Stomach smooth muscle (tissue), 2 donors: Measurements from ENCODE around the gene SPC24.
"Not testable (repeated sequence)": the region's sequence is repeated elsewhere in the genome, so short reads cannot be mapped to it uniquely, and the experiment has no call there.

Experiments used
- H3K27ac ChIP-seq: one replicate; pipeline ENCODE4 v1.7.0; 2013; ENCODE audit warnings: mild to moderate bottlenecking, low read length, inconsistent platforms
- H3K27me3 ChIP-seq, 2 donors: one replicate each; pipeline ENCODE4 v1.7.0; 2013; ENCODE audit warnings: low read length in 2 of 2; ENCODE audit not compliant: insufficient read depth in 2 of 2, control insufficient read depth in 1 of 2
- H3K36me3 ChIP-seq, 2 donors: one replicate each; pipeline ENCODE4 v1.7.0; 2013; ENCODE audit warnings: low read length in 2 of 2; ENCODE audit not compliant: control insufficient read depth in 2 of 2, insufficient read depth in 2 of 2
- H3K4me1 ChIP-seq: one replicate; pipeline ENCODE4 v1.7.0; 2013; ENCODE audit warnings: low read length; ENCODE audit not compliant: control insufficient read depth, insufficient read depth
- H3K4me3 ChIP-seq, 2 donors: one replicate each; pipeline ENCODE4 v1.7.0; 2013; ENCODE audit warnings: low read length in 2 of 2
- H3K9ac ChIP-seq, 2 donors: one replicate each; pipeline ENCODE4 v1.7.0; 2013; ENCODE audit warnings: low read length in 2 of 2, mild to moderate bottlenecking in 1 of 2
- H3K9me3 ChIP-seq, 2 donors: one replicate each; pipeline ENCODE4 v1.7.0; 2013; ENCODE audit warnings: low read length in 2 of 2; ENCODE audit not compliant: control insufficient read depth in 2 of 2
- donor health status: healthy.
- donor health status: Pancreatic carcinoma.

SPC24 gene

GRCh38 chr19:11140896-11141295 is 14.7 kb downstream of the SPC24 start:
- Histone ChIP-seq H3K4me1 (peaks cover 50% of the 10 kb centered on the region), H3K9me3 (peaks cover 0 to 5% of the 10 kb centered on the region in 2 donors), H3K9ac (no peak overlapping the region), H3K27me3 (no peaks in the 10 kb centered on the region), H3K4me3 (no peak overlapping the region), H3K27ac (no peak overlapping the region), H3K36me3 (no peaks in the 10 kb centered on the region)

DNA sequence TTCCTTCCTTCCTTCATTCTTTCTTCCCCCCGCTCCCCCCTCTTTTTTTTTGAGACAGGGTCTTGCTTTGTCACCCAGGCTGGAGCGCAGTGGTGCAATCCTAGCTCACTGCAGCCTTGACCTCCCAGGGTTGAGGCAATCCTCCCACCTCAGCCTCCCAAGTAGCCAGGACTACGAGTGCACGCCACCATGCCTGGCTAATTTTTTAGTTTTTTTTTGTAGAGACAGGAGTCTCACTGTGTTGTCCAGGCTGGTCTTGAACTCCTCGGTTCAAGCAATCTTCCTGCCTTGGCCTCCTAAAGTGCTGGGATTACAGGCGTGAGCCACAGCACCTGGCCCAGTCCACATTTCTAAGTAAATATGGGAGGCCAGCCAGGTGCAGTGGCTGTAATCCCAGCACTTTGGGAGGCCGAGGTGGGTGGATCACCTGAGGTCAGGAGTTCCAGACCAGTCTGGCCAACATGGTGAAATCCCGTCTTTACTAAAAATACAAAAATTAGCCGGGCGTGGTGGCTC is 15.5 kb downstream of the SPC24 start:
- H3K36me3 ChIP-seq, H3K9me3 ChIP-seq, H3K9ac ChIP-seq, H3K27me3 ChIP-seq, H3K4me3 ChIP-seq: not testable (repeated sequence)
- Histone ChIP-seq H3K27ac (peak overlapping the region; percentile 96), H3K4me1 (peaks cover 50% of the 10 kb centered on the region)

DNA sequence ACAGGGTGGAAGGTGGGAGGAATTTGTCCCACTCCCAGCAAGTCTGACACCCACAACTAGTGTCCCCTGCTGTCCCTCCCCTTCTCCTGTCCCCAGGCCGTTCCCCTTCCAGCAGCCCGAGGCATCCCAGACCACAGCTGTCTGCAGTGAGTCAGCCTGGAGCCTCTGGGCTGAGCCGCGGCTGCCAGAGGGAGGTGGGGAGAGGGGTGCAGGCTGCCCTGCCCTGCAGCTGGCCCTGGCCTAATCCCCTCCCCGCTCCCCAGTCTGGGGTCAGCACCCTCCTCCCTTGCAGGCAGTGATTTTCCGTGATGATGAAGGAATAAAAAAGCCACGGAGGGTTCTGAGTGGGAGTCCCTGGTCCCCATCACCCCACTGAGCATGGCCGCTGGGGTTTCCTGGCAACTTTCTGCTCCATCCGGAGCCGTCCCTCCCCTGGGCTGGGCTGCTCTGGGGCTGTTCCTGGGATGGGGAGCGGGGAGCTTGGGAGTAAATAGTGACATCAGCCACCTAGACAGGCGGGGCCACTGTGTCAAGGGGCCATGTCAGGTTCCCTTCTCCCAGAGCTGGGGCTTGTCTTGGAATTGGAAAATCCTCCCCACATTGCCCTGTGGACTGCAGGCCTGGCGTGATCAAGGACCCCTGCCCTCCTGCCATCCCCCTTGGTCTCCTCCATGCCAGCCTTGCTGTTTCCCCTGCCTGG is 16.8 kb downstream of the SPC24 start:
- peak overlapping the region; percentile 47 to 75 for H3K9ac ChIP-seq

DNA sequence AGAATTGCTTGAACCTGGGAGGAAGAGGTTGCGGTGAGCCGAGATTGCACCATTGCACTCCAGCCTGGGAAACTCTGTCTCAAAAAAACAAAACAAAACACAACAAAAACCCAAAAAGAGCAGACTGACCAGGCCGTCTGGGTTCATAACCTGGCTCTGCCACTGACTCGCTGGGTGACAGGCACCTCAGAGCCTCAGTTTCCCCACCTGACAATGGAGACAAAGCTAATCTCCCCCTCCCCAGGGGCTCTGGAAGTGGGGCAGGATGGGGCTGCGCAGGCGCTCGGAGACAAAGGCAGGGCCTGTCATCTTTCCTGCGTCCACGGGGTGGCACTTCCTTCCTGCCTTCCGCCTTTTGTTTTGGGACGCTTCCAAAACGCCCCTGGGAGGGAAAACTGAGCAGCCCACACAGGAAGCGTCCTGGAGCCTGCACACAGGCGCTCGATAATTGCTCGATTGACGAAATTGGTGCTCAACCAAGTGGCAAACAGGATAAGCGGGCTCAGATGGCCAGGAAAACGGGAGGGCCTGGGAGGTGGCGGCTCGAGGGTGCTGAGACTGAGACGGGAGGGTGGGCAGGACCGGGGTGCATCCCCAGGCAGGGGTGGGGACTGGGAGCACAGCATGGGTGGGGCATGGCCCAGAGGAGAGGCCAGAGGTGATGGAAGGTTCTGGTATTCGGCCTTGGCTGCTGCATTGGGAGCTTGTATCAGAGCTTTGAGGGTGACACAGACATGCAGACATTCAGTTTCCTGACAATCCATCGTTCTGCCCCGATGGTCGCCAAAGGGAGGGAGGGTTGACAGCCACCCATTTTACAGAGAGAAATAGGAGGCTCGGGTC is 17.8 kb downstream of the SPC24 start:
- no peaks in the 10 kb centered on the region for H3K27me3 ChIP-seq
- peak overlapping the region; percentile 75 for H3K27ac ChIP-seq
- peak overlapping the region in 1 of 2 donors; percentile 59 for H3K4me3 ChIP-seq
- H3K4me1 ChIP-seq = peaks cover 38% of the 10 kb centered on the region
- H3K9me3 ChIP-seq = no peaks in the 10 kb centered on the region
- H3K36me3 ChIP-seq = peaks cover 0 to 2% of the 10 kb centered on the region in 2 donors
- H3K9ac ChIP-seq = peak overlapping the region; percentile 50 to 51

More for the DNA sequence above, 16.8 kb downstream of the SPC24 start:
- H3K36me3 ChIP-seq = no peaks in the 10 kb centered on the region
- no peaks in the 10 kb centered on the region for H3K27me3 ChIP-seq
- peaks cover 48% of the 10 kb centered on the region for H3K4me1 ChIP-seq
- peak overlapping the region; percentile 2 to 54 for H3K4me3 ChIP-seq
- peak overlapping the region; percentile 96 for H3K27ac ChIP-seq
- H3K9me3 ChIP-seq = no peaks in the 10 kb centered on the region

GRCh38 chr19:11136400-11137101 is 19.0 kb downstream of the SPC24 start:
- Histone ChIP-seq H3K36me3 (peaks cover 6 to 9% of the 10 kb centered on the region in 2 donors), H3K4me3 (no peak overlapping the region), H3K9ac (no peak overlapping the region), H3K27me3 (no peaks in the 10 kb centered on the region), H3K27ac (no peak overlapping the region), H3K4me1 (peaks cover 26% of the 10 kb centered on the region), H3K9me3 (no peaks in the 10 kb centered on the region)

DNA sequence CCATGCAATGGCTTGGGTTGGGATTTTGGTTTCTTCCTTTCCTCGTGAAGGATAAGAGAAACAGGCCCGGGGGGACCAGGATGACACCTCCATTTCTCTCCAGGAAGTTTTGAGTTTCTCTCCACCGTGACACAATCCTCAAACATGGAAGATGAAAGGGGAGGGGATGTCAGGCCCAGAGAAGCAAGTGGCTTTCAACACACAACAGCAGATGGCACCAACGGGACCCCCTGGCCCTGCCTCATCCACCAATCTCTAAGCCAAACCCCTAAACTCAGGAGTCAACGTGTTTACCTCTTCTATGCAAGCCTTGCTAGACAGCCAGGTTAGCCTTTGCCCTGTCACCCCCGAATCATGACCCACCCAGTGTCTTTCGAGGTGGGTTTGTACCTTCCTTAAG is 24.1 kb downstream of the SPC24 start:
- peak overlapping the region in 1 of 2 donors; percentile 13 for H3K9ac ChIP-seq
- peaks cover 8% of the 10 kb centered on the region for H3K4me1 ChIP-seq
- peaks cover 15 to 25% of the 10 kb centered on the region in 2 donors for H3K36me3 ChIP-seq
- no peak overlapping the region for H3K4me3 ChIP-seq
- no peaks in the 10 kb centered on the region for H3K9me3 ChIP-seq
- no peaks in the 10 kb centered on the region for H3K27me3 ChIP-seq
- peak overlapping the region; percentile 62 for H3K27ac ChIP-seq

DNA sequence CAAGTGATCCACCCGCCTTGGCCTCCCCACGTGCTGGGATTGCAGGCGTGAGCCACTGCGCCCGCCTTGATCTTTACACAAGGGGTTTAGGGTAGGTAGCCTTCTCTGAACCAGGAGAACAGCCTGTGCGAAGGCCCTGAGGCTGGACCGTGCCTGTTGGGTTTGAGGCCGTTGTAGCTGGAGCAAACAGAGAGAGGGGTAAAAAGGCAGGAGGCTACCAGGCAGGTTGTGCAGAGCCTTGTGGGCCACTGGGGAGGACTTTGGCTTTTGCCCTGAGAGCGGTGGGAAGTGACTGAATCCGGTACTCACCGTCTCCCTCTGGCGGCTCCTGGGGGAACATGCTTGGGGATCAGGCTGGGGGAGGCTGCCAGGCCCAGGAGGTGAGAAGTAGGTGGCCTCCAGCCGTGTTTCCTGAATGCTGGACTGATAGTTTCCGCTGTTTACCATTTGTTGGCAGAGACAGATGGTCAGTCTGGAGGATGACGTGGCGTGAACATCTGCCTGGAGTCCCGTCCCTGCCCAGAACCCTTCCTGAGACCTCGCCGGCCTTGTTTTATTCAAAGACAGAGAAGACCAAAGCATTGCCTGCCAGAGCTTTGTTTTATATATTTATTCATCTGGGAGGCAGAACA is 24.6 kb downstream of the SPC24 start:
- Histone ChIP-seq H3K36me3 (peaks cover 15 to 25% of the 10 kb centered on the region in 2 donors), H3K27ac (peak overlapping the region; percentile 62), H3K9me3 (no peaks in the 10 kb centered on the region), H3K27me3 (no peaks in the 10 kb centered on the region), H3K9ac (peak overlapping the region in 1 of 2 donors; percentile 13), H3K4me3 (no peak overlapping the region), H3K4me1 (peaks cover 11% of the 10 kb centered on the region)

DNA sequence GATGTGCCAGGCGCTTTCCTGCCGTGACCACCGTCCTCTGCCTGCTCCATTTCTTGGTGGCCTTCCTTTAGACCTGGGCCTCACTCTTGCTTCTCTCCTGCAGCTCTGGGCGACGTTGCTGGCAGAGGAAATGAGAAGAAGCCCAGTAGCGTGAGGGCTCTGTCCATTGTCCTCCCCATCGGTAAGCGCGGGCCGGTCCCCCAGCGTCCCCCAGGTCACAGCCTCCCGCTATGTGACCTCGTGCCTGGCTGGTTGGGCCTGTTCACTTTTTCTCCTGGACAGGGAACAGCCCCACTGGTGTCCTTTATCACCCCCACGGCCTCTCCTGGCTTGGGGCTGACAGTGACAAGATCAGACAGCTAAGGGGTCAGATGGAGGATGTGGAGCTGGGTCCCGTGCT is 27.7 kb downstream of the SPC24 start:
- Histone ChIP-seq H3K9me3 (no peaks in the 10 kb centered on the region), H3K36me3 (peaks cover 21 to 32% of the 10 kb centered on the region in 2 donors), H3K4me1 (peaks cover 11% of the 10 kb centered on the region), H3K27ac (no peak overlapping the region), H3K27me3 (no peaks in the 10 kb centered on the region), H3K9ac (no peak overlapping the region), H3K4me3 (no peak overlapping the region)

GRCh38 chr19:11125994-11126685 is 29.4 kb downstream of the SPC24 start:
- Histone ChIP-seq H3K27ac (no peak overlapping the region), H3K27me3 (no peaks in the 10 kb centered on the region), H3K9me3 (no peaks in the 10 kb centered on the region), H3K4me3 (peak overlapping the region in 1 of 2 donors; percentile 15), H3K9ac (no peak overlapping the region), H3K36me3 (peaks cover 14 to 24% of the 10 kb centered on the region in 2 donors), H3K4me1 (peaks cover 9% of the 10 kb centered on the region)

GRCh38 chr19:11124157-11124556 is 31.4 kb downstream of the SPC24 start:
- H3K4me1 ChIP-seq, H3K27ac ChIP-seq, H3K4me3 ChIP-seq, H3K9me3 ChIP-seq, H3K9ac ChIP-seq, H3K27me3 ChIP-seq: not testable (repeated sequence)
- H3K36me3 ChIP-seq = peaks cover 17 to 26% of the 10 kb centered on the region in 2 donors
